ENCODE measurements around the gene SLC34A3.

SLC34A3 gene

DNA sequence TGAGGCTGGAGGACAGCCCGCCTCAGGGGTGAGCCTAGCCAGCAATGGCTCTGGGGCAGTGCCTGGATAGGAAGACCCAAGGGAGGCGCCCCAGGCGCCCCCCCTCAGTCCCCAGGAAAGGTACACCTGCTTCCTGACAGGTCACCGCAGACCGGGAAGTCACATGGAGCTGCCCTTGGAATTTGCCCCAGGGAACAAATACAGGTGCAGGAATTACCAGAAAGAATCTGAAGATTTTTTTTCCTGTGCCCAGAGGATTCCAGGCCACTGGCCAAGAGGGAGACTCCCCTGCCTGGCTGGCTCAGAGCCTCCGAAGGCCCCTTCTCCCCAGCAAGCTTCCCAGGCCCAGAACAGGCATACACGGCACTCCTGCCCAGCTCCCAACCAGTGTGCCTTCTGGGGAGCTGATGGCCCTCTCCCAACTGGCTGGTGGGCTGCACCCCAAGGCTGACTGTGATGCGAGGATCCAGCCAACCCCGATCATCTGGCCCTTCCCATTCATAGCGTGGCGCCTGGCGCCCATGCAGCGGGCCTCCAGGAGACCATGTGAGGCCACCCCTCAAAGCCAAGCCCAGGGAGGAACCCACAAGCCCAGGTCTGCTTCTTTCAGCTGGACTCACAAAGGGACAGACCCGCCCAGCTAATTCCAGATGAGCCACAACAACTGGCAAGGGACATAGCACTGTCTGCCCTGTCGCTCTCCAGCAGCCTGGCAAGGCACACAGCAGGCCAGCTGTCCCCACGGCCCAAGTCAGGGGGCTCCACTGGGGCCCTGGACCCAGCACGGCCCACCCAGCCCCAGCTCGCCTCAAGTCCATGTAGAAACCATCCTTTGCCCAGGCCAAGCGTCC is 32.4 kb upstream of the SLC34A3 start:
- no peak for DNase-seq

DNA sequence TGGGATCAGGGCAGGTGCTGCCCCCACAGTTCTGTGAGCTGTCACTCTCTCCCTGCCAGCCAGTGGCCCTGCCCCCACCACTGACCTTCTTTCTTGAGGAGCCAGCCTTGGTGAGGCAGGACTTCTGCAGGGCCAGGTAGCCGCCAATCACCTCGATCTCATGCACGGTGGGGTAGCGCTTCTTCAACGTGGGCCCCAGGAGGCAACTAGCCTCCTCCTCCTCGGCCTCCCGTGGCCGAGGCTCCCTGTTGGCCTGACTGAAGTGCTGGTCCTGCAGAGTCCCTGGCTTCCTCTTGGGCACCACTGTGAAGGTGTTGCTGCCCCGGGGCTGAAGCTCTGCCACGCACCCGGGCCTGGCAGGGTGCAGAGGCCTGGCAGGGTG is 31.8 kb upstream of the SLC34A3 start:
- DNase-seq: no peak

DNA sequence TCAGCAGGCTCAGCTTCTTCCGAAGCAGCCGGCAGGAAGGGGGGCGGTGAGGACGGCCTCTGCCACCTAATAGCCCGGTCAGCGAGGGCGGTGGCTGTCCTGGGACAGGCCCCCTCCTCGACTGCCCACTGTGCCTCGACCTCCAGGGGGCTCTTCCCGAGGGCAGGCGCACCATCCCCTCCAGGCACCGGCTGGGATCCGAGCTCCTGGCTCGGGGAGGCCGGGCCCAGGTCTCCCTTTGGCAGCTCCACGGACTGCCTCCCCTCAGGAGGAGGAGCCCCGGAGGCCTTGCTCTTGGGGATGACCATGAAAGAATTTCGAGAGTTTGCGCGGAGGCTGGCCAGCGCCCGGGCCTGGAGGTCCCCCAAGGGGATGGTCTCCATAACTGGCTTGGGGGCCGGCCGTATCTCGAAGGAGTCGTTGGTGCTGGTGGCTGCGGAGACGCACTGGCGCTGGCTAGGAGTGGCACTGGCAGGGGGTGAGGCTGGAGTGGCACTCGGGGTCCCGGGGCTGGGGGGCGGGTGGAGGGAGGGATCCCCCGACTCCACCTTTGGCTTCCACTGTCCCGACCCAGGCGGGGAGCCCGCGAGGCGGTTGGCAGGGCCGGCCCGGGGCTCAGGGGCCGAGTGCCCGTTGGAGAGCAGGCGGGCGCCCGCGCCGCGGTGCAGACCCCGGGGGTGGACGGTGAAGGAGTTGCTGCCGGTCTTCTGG is 31.1 kb upstream of the SLC34A3 start:
- no peak for DNase-seq

DNA sequence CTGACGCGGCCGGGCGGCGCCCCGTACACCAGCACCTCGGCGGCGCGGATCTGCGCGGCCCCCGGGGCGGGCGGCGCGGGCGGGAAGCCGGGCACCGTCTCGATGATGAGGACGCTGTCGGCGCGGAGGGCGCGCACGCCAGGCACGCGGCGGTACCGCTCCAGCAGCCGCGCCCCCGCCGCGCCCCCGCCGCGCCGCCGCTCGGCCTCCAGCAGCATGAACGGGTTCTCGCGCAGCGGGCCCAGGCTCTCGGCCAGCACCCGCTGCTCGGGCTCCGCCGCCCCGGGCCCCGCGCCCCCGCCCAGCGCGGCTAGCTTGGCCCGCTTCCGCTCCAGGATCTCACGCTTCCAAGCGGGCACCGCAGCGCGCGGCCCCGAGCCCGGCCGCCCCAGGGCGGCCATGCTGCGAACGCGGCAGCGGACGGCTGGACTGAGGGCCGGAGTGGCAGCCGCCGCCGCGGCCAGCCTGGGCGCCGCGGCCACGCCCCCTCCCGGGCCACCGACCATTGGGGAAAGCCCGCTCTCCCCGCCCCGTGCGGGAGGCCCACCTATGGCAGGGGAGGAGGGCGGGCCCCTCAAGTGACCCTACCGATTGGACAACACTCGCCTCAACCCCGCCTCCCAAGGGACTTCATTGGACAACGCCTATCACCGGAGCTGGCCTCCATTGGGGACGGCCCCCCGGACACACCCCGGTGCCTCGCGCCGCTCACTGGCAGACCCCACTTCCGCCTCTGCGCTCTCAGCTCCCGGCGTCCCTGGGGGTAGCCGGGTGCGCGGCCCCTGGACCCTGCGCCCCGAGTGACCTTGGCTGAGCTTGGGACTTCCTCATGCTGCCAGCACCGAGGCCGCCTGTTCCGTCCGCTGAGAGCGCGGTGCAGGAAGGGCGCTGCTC is 30.1 kb upstream of the SLC34A3 start, which contains the start of gene TPRN:
TPRN (minus strand) TSS at position 431 of the 894 bp plus-strand sequence; CDS start at position 401, 30 bp downstream.
- peak; percentile 98 to 99 for DNase-seq

DNA sequence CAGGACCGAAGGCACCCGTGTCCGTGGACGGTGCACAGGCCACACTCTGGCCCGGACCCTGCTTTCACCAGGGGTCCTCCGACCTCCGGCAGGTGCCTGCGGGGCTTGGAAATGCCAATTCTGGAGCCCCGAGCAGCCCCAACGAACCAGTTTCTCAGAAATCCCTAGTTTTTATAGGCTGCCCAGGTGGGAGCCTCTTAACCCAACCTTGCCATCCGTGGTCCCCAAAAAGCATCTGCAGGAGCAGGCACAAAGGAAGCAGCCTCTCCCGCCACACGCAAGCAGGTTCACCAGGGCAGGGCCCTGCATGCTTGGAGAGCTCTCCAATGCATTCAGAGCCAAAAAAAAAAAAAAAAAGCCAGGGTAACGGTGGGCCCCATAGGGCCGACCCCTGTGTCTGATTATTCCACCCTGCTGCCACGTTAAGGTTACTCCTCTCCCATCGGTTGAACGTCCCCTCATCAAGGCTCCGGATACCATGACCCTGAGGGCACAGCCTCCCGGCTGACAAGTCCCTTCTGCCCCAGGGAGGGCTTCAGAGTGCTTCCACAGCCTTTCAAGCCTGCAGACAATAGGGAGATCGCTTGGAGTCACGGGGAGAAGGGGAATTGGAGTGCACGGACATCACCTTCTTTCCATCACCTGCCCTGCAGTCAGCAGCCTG is 29.4 kb upstream of the SLC34A3 start:
- DNase-seq: no peak

DNA sequence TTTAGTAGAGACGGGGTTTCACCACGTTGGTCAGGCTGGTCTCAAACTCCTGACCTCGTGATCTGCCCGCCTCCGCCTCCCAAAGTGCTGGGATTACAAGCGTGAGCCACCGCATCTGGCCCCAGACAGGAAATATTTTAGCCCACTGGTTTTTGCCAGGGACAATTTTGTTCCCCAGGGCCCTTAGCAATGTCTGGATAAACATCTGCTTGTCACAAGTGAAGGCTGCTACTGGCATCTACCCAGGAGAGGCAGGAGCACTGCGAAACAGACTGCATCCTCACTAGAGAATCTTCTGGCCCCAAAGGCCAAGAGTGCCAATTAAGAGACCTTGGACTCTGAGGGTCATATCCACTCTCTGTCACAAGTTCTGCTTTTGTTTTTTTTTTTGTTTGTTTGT is 27.7 kb upstream of the SLC34A3 start:
- no peak for DNase-seq

DNA sequence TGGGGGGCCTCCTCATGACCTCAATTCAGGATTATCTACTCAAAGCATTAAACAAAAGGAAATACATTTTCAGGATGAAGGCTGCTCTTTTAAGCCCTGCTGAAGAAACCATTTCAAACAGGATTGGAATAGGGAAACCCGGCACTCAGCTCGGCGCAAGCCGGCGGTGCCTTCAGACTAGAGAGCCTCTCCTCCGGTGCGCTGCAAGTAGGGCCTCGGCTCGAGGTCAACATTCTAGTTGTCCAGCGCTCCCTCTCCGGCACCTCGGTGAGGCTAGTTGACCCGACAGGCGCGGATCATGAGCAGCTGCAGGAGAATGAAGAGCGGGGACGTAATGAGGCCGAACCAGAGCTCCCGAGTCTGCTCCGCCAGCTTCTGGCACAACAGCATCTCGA is 26.0 kb upstream of the SLC34A3 start:
- DNase-seq: no peak

DNA sequence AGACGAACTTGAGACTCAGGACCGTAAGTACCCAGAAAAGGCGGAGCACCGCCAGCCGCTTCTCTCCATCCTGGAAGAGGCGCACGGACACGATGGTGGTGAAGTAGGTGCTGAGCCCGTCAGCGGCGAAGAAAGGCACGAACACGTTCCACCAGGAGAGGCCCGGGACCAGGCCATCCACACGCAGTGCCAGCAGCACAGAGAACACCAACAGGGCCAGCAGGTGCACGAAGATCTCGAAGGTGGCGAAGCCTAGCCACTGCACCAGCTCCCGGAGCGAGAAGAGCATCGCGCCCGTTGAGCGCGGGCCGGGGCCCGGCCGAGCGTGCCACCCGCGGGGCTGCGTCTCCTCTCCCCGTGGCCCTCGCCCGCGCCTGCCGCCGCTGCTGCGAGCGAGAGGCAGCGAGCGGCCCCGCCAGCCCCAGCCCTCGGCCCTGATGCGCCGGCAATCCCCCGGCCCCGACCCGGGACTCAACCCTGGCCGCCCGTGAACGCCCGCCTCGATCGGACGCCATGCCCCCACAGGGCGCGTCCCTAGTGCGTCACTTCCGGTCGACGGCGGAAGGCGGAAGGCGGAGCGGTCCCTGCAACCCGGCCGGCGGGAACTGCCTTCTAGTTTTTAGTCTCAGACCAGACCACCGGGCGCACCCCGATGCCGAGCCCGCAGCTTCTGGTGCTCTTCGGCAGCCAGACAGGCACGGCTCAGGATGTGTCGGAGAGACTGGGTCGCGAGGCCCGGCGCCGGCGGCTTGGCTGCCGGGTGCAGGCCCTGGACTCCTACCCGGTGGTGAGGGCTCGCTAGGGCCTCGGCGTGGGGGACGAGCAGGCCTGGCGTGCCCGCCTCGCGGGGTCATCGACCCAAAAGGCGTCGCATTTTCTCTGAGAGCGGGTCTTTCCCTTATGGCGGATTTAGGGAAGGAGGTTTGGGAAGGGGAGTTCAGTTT is 25.3 kb upstream of the SLC34A3 start, which contains the start of the genes NDOR1 and TMEM203:
NDOR1 (plus strand) TSS at position 575 of the 944 bp plus-strand sequence; CDS start at position 653, 78 bp downstream.
TMEM203 (minus strand) TSS at position 523 of the 944 bp plus-strand sequence; CDS start at position 289, 234 bp downstream.
- DNase-seq: peak; percentile 96 to 97

DNA sequence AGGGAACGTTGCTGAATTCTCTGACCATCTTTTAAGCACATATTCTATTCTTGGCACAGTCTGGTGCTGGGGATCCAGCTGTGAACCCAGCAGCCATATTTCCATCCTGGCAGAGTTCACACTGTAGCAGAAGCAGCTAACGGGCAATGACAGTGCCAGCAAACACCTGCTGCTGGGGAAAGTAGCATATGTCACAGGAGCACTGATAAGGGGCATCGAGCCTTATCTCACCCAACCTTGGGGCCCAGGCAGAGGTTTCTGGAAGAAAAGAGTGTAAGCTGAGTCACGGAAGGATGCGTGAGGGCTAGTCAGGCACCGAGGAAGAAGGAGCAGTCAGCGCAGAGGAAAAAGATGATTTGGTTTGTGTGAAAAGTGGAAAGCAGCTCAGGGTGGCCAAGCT is 24.1 kb upstream of the SLC34A3 start:
- no peak for DNase-seq

DNA sequence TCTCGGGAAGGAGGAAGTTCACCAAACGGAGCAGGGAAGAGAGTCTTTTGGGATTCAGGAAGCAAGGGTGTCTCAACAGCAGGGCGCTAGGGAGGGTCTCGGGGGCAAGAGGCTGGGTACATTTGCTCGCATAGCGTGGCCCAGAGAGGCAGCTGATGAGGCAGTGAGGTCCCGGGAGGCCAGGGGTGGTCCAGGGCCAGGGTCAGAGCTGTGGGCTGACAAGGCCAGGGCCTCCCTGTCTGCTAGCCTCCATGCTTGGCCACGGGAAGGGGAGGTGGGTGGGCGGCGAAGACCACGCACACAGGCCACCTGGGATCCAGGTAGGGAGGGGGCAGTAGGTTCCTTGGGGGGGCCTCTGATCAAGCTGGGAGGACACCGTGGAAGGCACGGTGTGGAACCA is 19.2 kb upstream of the SLC34A3 start:
- DNase-seq: no peak

DNA sequence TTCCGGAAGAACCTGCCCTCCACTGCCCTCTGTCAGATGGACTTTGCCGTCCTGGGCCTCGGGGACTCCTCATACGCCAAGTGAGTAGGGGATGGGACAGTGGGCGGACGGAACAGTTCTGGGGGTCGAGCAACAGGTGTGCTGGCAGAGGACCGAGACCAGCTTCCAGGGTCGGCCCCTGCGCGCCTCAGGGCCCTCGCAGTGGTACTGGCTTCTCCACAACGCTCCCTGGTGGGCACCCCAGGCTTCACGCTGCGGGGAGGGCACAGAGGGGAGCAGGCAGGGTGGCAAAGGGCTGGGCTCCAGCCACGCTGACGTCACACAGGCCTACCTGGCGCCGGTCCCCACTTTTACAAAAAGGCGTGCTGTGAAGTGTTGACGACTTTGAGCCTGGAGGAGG is 18.2 kb upstream of the SLC34A3 start:
- no peak for DNase-seq

DNA sequence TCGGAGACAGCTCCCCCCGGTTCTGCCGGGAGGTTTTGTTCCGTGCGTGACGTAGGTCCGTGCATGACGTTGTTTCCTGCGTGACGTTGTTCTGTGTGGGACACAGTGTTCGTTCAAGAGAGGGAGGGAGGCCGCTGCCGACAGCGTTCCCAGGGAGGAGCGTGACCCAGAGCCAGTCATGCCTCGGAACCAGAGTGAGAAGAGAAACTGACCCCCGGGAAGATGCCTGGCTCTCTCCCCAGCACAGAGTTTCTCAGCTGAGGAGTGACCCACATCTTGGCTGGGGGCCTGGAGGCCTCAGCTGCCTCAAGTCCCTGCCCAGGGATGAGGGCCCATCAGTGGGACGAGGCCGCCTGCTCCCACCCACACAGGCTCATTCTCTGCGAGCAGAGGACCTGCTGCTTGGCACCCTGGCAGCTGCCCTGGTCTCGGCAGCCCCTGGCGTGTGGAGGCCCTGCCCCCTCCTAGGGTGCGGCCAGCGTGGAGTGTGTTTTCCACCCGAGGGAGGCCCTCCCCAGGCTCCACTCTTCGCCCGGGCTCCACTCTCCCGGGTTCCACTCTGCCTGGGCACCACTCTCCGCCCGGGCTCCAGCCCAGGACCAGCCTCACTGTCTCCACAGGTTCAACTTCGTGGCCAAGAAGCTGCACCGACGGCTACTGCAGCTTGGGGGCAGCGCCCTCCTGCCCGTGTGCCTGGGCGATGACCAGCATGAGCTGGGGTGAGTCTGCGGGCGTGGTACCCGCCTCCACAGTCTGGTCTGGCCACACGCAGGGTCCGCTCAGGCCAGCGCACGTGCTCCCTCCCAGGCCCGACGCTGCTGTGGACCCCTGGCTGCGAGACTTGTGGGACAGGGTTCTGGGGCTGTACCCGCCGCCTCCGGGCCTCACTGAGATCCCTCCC is 17.3 kb upstream of the SLC34A3 start:
- DNase-seq: no peak

DNA sequence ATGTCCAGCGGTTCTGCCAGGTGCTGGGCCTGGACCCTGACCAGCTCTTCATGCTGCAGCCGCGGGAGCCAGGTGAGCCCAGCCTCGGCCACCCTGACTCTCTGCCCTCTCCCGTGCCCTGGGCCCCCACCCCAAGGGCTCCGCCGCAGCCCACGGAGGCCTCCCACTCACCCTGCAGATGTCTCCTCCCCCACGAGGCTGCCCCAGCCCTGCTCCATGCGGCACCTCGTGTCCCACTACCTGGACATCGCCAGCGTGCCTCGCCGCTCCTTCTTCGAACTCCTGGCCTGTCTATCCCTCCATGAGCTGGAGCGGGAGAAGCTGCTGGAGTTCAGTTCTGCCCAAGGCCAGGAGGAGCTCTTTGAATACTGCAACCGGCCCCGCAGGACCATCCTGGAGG is 16.1 kb upstream of the SLC34A3 start:
- no peak for DNase-seq

DNA sequence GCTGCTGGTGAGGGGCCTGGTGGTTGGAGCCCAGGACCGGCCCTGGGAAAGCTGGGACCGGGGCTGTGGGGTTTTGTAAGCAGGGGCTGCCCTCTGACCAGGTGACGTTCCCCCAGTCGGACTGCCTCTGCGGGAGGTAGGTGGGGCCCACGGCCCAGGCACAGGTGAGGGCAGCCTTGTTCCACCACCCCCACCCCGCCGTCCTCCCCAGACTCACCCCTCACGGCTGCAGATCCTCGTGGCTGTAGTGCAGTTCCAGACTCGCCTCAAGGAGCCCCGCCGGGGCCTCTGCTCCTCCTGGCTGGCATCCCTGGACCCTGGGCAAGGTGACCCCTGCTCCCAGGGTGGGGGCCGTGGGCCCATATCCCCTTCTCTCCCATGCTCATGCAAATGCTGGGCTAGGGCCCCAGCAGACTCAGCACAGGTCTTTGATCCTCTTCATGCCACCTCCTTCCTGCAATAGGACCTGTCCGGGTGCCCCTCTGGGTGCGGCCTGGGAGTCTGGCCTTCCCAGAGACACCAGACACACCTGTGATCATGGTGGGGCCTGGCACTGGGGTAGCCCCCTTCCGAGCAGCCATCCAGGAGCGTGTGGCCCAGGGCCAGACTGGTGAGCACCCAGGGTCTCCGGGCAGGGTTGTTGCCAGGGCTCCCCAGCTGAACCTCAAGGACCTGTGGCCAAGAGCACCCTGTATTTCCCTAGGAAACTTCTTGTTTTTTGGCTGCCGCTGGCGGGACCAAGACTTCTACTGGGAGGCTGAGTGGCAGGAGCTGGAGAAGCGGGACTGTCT is 15.3 kb upstream of the SLC34A3 start:
- DNase-seq: no peak

DNA sequence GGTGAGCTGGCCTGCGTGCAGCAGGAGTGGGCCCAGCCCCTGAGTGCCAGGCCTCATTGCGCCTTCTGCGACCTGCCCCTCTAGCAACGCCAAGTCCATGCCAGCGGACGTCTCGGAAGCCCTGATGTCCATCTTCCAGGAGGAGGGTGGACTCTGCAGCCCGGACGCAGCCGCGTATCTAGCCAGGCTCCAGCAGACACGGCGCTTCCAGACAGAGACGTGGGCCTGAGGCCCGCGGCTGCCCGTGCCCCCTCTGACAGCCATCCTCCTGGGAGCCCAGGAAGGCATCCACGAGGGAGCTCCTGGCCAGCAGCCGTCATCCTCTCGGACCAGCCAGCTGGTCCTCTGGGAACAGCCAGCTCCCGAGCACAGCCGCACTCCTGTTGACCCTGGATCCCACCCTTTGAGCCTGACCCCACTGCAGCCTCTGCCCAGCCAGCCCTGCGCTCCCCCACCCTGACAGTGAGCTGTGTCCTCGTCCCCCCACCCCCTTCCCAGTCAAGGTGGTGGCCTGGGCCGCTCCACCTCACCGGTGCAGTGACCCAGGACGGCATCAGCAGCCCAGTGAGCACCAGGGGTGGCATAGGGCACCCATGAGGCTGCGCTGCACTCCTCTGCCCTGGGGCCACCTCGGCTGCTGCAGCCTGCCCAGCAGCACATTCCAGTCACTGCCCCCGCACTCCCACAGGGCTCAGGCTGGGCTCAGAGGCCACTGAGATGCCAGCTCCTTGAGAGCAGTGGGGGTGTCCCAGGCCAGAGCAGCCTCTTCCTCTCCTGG is 14.3 kb upstream of the SLC34A3 start:
- DNase-seq: no peak

DNA sequence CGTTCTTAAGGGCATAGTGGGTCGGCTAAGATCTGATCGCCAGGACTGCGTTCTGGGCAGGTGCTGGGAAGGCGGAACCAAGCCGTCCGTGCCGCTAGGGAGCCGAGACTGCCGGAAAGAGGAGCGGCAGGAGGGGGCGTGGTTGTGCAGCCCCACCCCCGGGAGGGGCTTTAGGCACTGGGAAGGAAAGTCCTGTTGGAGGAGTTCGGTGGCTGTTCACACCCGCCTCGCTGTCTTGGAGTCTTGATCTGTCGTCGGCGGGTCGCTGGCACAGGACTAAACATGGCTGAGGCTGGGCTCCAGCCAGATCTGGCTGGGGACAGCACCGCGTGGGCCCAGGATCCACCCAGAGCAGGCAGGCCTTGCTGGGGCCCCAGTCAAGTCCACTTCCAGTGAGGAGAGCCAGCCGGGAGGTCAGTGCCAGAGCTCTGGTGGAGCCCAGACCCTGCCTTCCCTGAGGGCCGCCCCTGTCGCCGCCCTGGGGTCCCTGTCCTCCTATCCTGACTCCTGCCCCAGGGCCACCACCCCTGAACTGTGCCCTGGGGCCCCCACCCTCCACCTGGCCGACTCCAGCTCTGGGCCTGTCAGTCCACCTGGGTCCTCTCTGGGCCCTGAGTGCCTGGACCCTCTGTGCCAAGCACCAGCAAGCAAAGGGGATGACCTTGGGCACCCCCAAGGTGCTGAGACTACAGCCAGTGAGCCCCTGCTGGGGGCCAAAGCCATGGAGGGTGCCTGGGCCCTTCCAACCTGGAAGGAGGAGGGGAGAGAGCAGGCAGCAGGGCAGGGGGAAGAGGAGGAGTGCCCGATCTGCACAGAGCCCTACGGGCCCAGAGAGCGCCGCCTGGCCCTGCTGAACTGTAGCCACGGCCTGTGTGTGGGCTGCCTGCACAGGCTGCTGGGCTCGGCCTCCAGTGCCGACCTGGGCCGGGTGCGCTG is 13.2 kb upstream of the SLC34A3 start:
- no peak for DNase-seq

DNA sequence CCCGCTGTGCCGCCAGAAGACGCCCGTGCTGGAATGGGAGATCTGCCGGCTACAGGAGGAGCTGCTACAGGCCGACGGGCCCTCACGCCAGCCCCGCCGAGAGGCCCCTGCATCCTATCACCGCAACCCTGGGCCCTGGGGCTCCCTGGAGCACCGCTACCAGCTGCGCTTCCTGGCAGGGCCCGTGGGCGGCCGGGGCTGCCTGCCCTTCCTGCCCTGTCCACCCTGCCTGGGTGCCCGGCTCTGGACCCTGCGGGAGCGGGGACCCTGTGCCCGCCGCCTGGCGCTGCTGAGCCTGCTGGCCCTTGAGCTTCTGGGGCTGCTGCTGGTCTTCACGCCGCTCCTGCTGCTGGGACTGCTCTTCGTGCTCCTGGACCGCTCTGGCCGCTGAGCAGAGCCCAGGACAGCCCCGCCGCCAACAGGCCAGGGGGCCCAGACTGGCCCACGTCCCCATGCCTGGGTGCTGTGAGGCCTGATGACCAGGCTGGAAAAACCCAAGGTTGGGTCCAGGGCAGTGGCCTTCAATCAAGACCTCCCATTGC is 12.4 kb upstream of the SLC34A3 start:
- DNase-seq: no peak

Measured in stimulated activated CD4-positive, alpha-beta T cell treated with anti-CD3 and anti-CD28 coated beads, Interleukin-2, amount 100 ng/mL, for 24 hours (primary cell).